Gastroesophageal sphincter (tissue), 2 donors: ENCODE measurements around the gene UXS1.

Experiments used
- EP300 ChIP-seq: sonication (generic); formaldehyde crosslinking; IDR thresholded peaks from one replicate; pipeline ENCODE4 v1.6.1; 2017; ENCODE audit warnings: antibody characterized with exemption, mild to moderate bottlenecking
- POLR2AphosphoS5 ChIP-seq: sonication (generic); formaldehyde crosslinking; IDR thresholded peaks from one replicate; pipeline ENCODE4 v1.6.1; 2017; ENCODE audit warnings: antibody characterized with exemption

DNA sequence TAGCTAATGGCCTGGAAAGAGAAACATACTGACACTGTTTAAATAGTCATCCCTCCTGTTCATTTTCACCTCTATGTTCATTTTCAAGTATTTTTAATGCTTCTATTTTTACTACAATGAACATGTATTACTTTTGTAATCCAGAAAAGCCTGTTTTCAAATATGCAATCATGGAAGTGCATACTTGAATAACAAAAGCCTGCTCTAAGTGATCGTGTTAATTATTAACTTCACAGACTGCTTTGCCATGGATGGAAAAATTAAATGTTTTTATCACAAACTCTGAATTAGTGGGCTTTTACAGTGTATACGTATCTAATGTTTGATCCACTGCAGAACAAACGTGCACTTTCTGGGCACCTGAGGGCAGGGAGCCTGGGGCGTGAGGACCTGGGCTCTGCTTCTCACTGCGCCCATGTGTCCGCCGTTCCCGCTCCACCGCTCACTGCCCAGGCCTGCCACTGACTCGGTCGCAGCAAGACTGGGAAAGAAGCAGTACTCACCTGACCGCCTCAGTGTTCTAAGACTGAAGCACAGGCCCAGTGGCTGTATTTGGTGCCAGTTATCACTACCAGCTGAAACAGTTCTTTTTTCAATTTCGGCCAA is 80.6 kb downstream of the UXS1 start:
- TF ChIP-seq POLR2AphosphoS5 (no peak), EP300 (no peak)
